GM12874 (cell line): ENCODE measurements around the gene TMEM184A.
A peak's percentile ranks its signal among the peaks of the same experiment; 100 is the strongest.

Experiments
- TF ChIP-seq, protein P1 (sequence below): IDR thresholded peaks from 2 replicates; pipeline ENCODE4 v1.5.1; 2011; ENCODE audit warnings: low read depth, mild to moderate bottlenecking, control low read depth, low read length, moderate library complexity; ENCODE audit not compliant: insufficient read depth

Gene TMEM184A

DNA sequence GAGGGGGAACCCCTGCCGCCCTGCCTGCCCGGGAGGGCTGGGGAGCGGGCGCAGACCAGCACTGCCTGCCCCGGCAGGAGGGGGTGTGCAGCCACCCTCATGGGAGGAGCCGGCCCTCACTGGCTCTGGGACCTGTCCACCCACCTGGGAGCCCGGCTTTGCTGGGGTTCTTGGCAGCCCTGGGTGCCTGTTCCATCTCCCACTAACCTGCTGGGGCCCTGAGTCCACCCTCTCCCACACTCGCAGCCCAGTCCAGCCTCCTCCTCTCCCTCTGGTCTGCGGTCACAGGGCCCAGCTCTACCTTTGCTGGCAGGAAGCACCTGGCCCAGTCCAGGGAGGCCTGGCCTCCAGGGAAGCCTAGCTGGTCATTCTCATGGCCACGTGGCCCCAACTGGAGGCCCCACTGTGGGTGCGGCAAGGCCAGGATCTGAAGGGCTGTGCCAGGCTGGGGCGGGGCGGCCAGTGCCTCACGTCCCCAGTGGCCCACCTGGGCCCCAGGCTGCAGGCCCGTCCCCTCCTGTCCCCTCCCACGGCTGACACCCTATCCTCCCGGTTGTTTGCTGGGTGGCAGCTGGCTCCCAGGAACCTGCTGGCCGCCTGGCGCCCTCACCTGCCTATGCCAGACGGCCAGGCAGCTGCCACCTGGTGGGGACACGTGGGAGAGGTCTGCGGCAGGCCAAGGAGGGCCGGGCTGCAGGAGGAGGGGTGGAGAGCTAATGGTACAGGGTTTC, at the start of gene TMEM184A:
Gene TMEM184A, minus strand, starts transcription at position 393 of the 731 bp plus-strand sequence. CDS start 721 bp downstream, outside the sequence.
- TF ChIP-seq, protein P1, sequence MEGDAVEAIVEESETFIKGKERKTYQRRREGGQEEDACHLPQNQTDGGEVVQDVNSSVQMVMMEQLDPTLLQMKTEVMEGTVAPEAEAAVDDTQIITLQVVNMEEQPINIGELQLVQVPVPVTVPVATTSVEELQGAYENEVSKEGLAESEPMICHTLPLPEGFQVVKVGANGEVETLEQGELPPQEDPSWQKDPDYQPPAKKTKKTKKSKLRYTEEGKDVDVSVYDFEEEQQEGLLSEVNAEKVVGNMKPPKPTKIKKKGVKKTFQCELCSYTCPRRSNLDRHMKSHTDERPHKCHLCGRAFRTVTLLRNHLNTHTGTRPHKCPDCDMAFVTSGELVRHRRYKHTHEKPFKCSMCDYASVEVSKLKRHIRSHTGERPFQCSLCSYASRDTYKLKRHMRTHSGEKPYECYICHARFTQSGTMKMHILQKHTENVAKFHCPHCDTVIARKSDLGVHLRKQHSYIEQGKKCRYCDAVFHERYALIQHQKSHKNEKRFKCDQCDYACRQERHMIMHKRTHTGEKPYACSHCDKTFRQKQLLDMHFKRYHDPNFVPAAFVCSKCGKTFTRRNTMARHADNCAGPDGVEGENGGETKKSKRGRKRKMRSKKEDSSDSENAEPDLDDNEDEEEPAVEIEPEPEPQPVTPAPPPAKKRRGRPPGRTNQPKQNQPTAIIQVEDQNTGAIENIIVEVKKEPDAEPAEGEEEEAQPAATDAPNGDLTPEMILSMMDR = peak; percentile 48

DNA sequence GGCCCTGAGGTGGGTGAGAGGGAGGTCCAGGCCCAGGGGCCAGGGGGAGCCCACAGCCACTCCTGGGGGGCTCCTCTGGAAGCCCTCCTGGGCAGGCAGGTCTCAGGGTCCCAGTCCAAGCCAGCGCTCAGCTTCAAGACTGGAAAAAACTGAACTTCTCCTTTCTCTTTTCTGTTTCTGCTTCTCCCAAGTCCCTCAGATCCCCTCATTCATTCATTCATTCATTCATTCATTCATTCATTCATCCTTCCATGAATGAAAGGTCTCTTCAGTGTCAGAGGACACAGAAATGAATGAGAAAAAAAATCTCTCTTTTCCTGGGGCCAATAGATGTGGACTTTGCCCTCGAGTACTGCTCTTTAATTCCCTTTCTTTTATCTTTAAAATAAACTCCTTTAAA, 48.4 kb upstream of the TMEM184A start:
- TF ChIP-seq, protein P1 = no peak

DNA sequence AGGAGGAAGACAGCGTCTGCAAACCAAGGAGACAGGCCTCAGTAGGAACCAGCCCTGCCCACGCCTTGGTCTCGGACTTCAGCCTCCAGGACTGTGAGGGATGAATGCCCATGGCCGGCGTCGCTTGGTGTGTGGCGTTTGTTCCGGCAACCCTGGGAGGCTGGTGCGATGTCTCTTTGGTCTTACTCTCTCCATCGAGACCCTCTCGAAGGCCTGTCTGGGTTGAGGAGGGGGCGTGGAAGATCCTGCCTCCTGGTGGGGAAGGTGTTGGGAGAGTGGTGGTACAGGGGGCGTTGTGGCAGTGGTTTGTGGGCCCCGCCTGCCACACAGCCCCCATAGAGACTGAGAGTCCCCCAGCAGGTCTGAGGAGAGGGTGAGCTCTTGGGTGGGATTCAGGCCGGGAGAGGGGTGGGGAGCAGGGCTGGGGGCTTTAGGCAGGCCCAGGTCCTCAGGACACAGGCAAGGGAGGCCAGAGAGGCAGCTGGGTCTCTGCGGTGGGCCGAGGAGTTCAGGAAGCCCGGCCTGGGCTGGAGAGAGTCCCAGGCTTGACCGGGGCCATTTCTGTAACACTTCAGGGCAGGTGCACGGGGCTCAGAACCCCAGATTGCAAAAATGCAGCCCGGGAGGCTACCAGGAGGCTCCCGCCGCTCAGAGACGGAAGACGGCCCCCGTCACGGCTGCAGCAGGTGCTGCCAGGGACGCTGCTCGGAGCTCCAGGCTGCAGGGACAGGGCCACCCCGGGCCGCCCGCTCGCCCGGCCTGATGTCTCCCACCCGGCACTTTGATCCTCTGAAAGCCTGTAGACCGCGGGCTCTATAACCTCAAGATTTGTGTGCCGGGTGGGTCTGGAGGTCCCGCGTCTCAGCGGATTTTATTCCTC, 47.6 kb upstream of the TMEM184A start:
- TF ChIP-seq, protein P1 = no peak

DNA sequence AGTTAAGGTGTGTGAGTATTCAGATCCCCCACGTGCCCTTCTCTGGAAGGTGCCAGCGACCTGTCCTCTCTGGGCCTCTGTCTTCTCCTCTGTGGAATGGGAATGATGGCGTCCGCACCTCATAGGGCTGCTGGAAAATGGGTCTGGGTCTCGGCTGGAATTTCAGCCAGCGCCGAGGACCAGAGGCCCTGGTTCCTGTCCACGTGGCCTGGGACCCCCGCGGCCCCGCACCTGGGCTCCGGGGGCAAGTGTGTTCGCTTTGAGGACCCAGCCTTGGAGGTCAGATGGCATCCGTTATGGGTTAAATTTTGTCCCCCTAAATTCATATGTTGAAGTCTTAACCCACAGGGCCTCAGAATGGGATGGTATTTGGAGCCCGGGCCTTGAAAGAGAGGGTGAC, 46.4 kb upstream of the TMEM184A start:
- TF ChIP-seq, protein P1 = no peak

DNA sequence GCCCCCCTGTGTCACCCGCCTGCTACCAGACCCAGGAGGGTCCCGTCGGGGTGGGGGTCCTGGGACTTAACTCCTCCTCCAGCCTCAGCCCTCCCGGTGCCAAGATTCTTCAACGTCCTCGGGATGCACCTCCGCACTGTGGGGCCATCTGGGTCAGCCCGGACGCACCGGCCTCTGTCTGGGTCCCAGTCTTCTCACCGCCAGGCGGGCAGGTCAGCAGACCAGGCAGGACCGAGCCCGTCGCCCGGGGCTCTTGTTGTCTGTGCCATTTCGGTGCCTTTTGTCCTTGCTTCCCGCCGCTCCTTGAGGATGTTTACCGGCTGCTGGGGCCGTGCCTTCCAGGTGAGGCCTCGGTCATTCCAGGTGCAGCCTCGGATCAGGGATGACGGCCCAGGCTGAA, 46.0 kb upstream of the TMEM184A start:
- TF ChIP-seq, protein P1 = no peak

DNA sequence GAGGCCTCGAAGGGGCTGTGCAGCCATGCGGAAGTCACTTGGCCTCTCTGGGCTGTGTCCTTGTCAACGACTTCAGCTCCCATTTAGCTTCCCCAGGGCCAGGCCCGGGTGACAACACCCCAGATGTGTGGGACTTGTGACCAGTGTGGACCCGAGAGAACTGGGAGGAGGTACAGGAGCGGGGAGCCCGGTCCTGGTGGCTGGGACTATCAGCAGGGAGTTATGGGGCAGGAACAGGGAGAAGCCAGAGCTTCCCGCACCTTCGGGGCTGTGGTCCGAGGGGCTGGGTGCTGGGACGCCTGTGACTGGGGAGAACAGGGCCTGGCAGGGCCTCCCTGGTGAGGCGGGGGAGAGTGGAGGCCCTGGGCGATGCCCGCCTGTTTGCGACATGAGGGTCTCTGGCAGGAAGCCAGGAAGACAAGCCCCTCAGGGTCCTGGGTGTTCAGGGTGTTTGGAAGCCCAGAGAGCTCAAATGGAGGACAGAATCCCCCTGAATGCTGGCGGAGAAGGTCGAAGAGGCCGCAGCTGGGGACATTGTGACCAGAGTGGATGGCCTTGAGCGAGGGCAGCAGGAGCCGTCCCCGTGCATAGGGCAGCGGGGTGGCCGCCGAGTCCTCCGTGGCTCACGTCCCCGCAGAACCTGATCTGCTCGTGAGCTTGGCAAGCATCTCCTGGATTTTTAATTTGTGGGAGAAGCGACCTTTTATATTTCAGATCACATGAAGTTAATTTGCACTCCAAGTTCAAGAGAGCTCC, 43.8 kb upstream of the TMEM184A start:
- TF ChIP-seq, protein P1 = no peak
